Mesenchymal stem cell (in vitro differentiated cells and primary cell): Measurements from ENCODE around the gene PPP1R14B.

Experiments
- DNase-seq: peaks from one replicate; pipeline ENCODE4 v3.0.0-alpha.2; 2013
- H2AFZ ChIP-seq: one replicate; pipeline ENCODE4 v1.6.1; 2013; ENCODE audit warnings: low read depth, mild to moderate bottlenecking, control low read depth, inconsistent platforms, low read length, moderate library complexity
- H2AK5ac ChIP-seq: 2 replicates; pipeline ENCODE4 v1.6.1; 2013; ENCODE audit warnings: low read length, moderate library complexity, mild to moderate bottlenecking, inconsistent platforms; ENCODE audit not compliant: severe bottlenecking
- H2BK120ac ChIP-seq: one replicate; pipeline ENCODE4 v1.6.1; 2013; ENCODE audit warnings: low read depth, mild to moderate bottlenecking, inconsistent platforms, low read length, moderate library complexity
- H2BK12ac ChIP-seq, 2 experiments: one replicate each; pipeline ENCODE4 v1.6.1; 2013; ENCODE audit warnings: inconsistent platforms in 2 of 2, low read length in 2 of 2, mild to moderate bottlenecking in 2 of 2, moderate library complexity in 2 of 2, control low read depth in 1 of 2
- H2BK15ac ChIP-seq: one replicate; pipeline ENCODE4 v1.6.1; 2013; ENCODE audit warnings: mild to moderate bottlenecking, low read depth, inconsistent platforms; ENCODE audit not compliant: poor library complexity, severe bottlenecking
- H2BK5ac ChIP-seq: 2 replicates; pipeline ENCODE4 v1.6.1; 2013; ENCODE audit warnings: low read depth, mild to moderate bottlenecking, low read length, control low read depth, inconsistent platforms; ENCODE audit not compliant: poor library complexity, severe bottlenecking
- H3K14ac ChIP-seq, 2 experiments: one replicate each; pipeline ENCODE4 v1.6.1; 2013; ENCODE audit warnings: inconsistent platforms in 2 of 2, low read length in 2 of 2, control low read depth in 1 of 2, mild to moderate bottlenecking in 1 of 2, moderate library complexity in 1 of 2
- H3K18ac ChIP-seq, 2 experiments: one replicate each; pipeline ENCODE4 v1.6.1; 2013; ENCODE audit warnings: inconsistent platforms in 2 of 2, low read length in 2 of 2, control low read depth in 1 of 2, low read depth in 1 of 2, mild to moderate bottlenecking in 1 of 2
- H3K23ac ChIP-seq, 2 experiments: one replicate each; pipeline ENCODE4 v1.6.1; 2013; ENCODE audit warnings: inconsistent platforms in 2 of 2, low read length in 2 of 2, mild to moderate bottlenecking in 2 of 2, moderate library complexity in 2 of 2, control low read depth in 1 of 2
- H3K27ac ChIP-seq: 2 replicates; pipeline ENCODE4 v1.5.1; 2013; ENCODE audit warnings: mild to moderate bottlenecking, moderate library complexity, low read length, control low read depth, inconsistent platforms; ENCODE audit not compliant: poor library complexity, severe bottlenecking
- H3K27me3 ChIP-seq, 2 experiments: 2 replicates each; pipeline versions ENCODE4 v1.6.1 to v1.7.0; 2013; ENCODE audit warnings: low read length in 2 of 2, mild to moderate bottlenecking in 2 of 2, moderate library complexity in 2 of 2, control low read depth in 1 of 2, inconsistent platforms in 1 of 2; ENCODE audit not compliant: control insufficient read depth in 1 of 2, insufficient read depth in 1 of 2
- H3K36me3 ChIP-seq, 2 experiments: 2 replicates each; pipeline versions ENCODE4 v1.6.1 to v1.7.0; 2013; ENCODE audit warnings: low read length in 2 of 2, control low read depth in 1 of 2, inconsistent platforms in 1 of 2, low read depth in 1 of 2, mild to moderate bottlenecking in 1 of 2; ENCODE audit not compliant: insufficient read depth in 2 of 2, control insufficient read depth in 1 of 2
- H3K4ac ChIP-seq, 2 experiments: one replicate each; pipeline ENCODE4 v1.6.1; 2013; ENCODE audit warnings: inconsistent platforms in 2 of 2, low read length in 2 of 2, mild to moderate bottlenecking in 2 of 2, moderate library complexity in 2 of 2, control low read depth in 1 of 2, low read depth in 1 of 2
- H3K4me1 ChIP-seq: 2 replicates; pipeline ENCODE4 v1.6.1; 2013; ENCODE audit warnings: low read depth, low read length, control low read depth; ENCODE audit not compliant: control insufficient read depth, insufficient read depth
- H3K4me2 ChIP-seq: 2 replicates; pipeline ENCODE4 v1.6.1; 2013; ENCODE audit warnings: low read length, mild to moderate bottlenecking, inconsistent platforms; ENCODE audit not compliant: poor library complexity, severe bottlenecking
- H3K4me3 ChIP-seq, 2 experiments: 2 replicates each; pipeline versions ENCODE4 v1.5.1 to v1.7.0; 2013; ENCODE audit warnings: low read length in 2 of 2, mild to moderate bottlenecking in 2 of 2, control low read depth in 1 of 2, low read depth in 1 of 2; ENCODE audit not compliant: insufficient read depth in 1 of 2
- H3K79me1 ChIP-seq: replicated peaks from 2 replicates; pipeline ENCODE4 v1.6.1; 2013; ENCODE audit warnings: mild to moderate bottlenecking, control low read depth, low read length, inconsistent platforms; ENCODE audit not compliant: poor library complexity, severe bottlenecking
- H3K9ac ChIP-seq: 2 replicates; pipeline ENCODE4 v1.7.0; 2013; ENCODE audit warnings: mild to moderate bottlenecking, low read length, moderate library complexity
- H3K9me3 ChIP-seq: 2 replicates; pipeline ENCODE4 v1.7.0; 2013; ENCODE audit warnings: mild to moderate bottlenecking, low read length; ENCODE audit not compliant: control insufficient read depth
- H4K8ac ChIP-seq: one replicate; pipeline ENCODE4 v1.6.1; 2013; ENCODE audit warnings: inconsistent platforms, mild to moderate bottlenecking, low read length, moderate library complexity
- H4K91ac ChIP-seq: one replicate; pipeline ENCODE4 v1.6.1; 2013; ENCODE audit warnings: mild to moderate bottlenecking, low read length, inconsistent platforms
- WGBS: methylation state at CpG from one replicate; pipeline ENCODE4 v1.1.7; 2013; ENCODE audit warnings: mixed read lengths; 5-methylcytosine and 5-hydroxymethylcytosine counted together

Gene PPP1R14B

GRCh38 chr11:64204080-64204440, 42.7 kb downstream of the PPP1R14B start:
- no peak overlapping the region for H2BK5ac ChIP-seq
- no peak overlapping the region for H3K4me3 ChIP-seq
- H3K4ac ChIP-seq = no peak overlapping the region
- no peak overlapping the region for H3K23ac ChIP-seq
- H3K4me2 ChIP-seq = no peak overlapping the region
- peaks cover 14% of the 10 kb centered on the region for H3K79me1 ChIP-seq
- H3K27ac ChIP-seq = no peak overlapping the region
- H2BK120ac ChIP-seq = peak overlapping the region; percentile 23
- peaks cover 64 to 73% of the 10 kb centered on the region in 2 experiments for H3K36me3 ChIP-seq
- H3K27me3 ChIP-seq = no peaks in the 10 kb centered on the region
- H3K14ac ChIP-seq = no peak overlapping the region
- no peaks in the 10 kb centered on the region for H3K9me3 ChIP-seq
- no peak overlapping the region for H3K9ac ChIP-seq
- H2AFZ ChIP-seq = no peak overlapping the region
- 96% methylated on average over 16 of the region's 16 CpGs for WGBS
- peaks cover 31% of the 10 kb centered on the region for H3K4me1 ChIP-seq
- H4K8ac ChIP-seq = no peak overlapping the region
- DNase-seq = no peak
- no peak overlapping the region for H2AK5ac ChIP-seq
- H4K91ac ChIP-seq = no peak overlapping the region
- no peak overlapping the region for H2BK15ac ChIP-seq
- H2BK12ac ChIP-seq = no peak overlapping the region
- no peak overlapping the region for H3K18ac ChIP-seq

DNA sequence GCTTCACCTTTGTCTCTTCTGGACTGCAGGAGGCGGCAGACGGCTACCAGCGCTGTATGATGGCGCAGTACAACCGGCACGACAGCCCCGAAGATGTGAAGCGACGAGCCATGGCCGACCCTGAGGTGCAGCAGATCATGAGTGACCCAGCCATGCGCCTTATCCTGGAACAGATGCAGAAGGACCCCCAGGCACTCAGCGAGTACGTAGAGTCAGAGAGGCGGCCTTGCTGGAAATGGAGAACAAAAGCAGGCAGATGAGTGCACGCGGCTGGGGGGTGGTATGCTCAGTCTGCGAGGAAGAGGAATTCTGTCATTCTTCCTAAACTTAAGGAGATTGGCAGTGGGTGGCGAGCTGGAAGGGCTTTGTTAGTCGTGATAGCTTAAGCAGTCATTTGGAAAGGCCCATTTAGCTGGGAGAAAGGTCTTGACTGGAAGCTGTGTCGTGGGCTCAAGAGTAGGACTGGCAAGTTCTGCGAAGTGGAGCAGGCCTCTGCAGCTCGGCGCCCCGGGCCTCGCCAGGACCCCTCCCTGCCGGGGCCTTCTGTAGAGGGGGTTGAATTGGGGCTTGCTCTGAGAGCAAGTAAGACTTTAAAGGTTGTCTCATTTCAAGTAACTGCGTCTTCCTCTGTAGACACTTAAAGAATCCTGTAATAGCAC, 43.2 kb downstream of the PPP1R14B start:
- H3K23ac ChIP-seq = no peak overlapping the region
- no peak overlapping the region for H2BK5ac ChIP-seq
- H3K9me3 ChIP-seq = no peaks in the 10 kb centered on the region
- H3K4me1 ChIP-seq = peaks cover 29% of the 10 kb centered on the region
- no peak overlapping the region for H2BK12ac ChIP-seq
- no peak overlapping the region for H2AFZ ChIP-seq
- H4K8ac ChIP-seq = no peak overlapping the region
- H3K4me2 ChIP-seq = no peak overlapping the region
- H3K4me3 ChIP-seq = no peak overlapping the region
- H4K91ac ChIP-seq = no peak overlapping the region
- no peaks in the 10 kb centered on the region for H3K27me3 ChIP-seq
- no peak overlapping the region for H2AK5ac ChIP-seq
- WGBS = 97% methylated on average over 21 of the region's 27 CpGs
- no peak overlapping the region for H3K14ac ChIP-seq
- no peak overlapping the region for H2BK120ac ChIP-seq
- no peak overlapping the region for H2BK15ac ChIP-seq
- no peak for DNase-seq
- no peak overlapping the region for H3K4ac ChIP-seq
- H3K9ac ChIP-seq = no peak overlapping the region
- H3K18ac ChIP-seq = no peak overlapping the region
- peaks cover 14% of the 10 kb centered on the region for H3K79me1 ChIP-seq
- H3K36me3 ChIP-seq = peaks cover 67 to 71% of the 10 kb centered on the region in 2 experiments
- no peak overlapping the region for H3K27ac ChIP-seq

GRCh38 chr11:64202992-64203391, 43.8 kb downstream of the PPP1R14B start:
- Histone ChIP-seq H2BK15ac (no peak overlapping the region), H2AFZ (no peak overlapping the region), H3K14ac (no peak overlapping the region), H3K4me3 (no peak overlapping the region), H3K27ac (no peak overlapping the region), H4K8ac (no peak overlapping the region), H3K9ac (no peak overlapping the region), H2AK5ac (no peak overlapping the region), H2BK120ac (no peak overlapping the region), H3K79me1 (peaks cover 19% of the 10 kb centered on the region), H3K36me3 (peaks cover 73% of the 10 kb centered on the region in 2 experiments), H3K4me2 (no peak overlapping the region), H2BK5ac (no peak overlapping the region), H3K27me3 (no peaks in the 10 kb centered on the region), H3K23ac (no peak overlapping the region), H3K4me1 (peaks cover 24% of the 10 kb centered on the region), H3K4ac (no peak overlapping the region), H2BK12ac (no peak overlapping the region), H3K9me3 (no peaks in the 10 kb centered on the region), H4K91ac (no peak overlapping the region), H3K18ac (no peak overlapping the region)
- WGBS = 96% methylated on average over 9 of the region's 9 CpGs
- no peak for DNase-seq

DNA sequence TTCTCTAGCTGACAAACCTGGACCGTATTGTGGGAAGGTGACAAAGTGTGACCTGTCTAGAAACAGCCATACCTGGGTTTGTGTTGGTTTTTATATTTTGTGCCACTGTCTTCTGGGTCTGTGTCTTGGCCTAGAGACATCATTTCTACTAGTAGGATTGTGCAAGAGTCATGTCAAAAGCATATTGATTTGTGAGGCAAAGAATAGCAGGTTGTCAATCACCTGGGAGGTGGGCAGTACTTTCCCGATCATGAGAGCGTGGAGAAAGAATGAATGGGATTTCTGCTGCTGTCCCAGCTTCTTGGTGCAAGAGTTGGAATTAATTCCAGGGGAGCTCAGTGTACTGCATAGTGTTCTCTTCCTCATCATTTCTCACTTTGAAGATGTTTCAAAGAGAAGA, 45.2 kb downstream of the PPP1R14B start:
- Histone ChIP-seq H2AFZ (no peak overlapping the region), H2BK12ac (no peak overlapping the region), H3K4me1 (peaks cover 9% of the 10 kb centered on the region), H3K14ac (no peak overlapping the region), H3K18ac (no peak overlapping the region), H2BK15ac (no peak overlapping the region), H3K23ac (no peak overlapping the region), H3K4me2 (no peak overlapping the region), H3K9ac (no peak overlapping the region), H3K79me1 (peaks cover 14% of the 10 kb centered on the region), H2BK120ac (no peak overlapping the region), H4K91ac (no peak overlapping the region), H2AK5ac (no peak overlapping the region), H3K9me3 (no peaks in the 10 kb centered on the region), H3K4ac (no peak overlapping the region), H3K27ac (no peak overlapping the region), H3K27me3 (no peaks in the 10 kb centered on the region), H3K4me3 (no peak overlapping the region), H2BK5ac (no peak overlapping the region), H3K36me3 (peaks cover 76 to 84% of the 10 kb centered on the region in 2 experiments), H4K8ac (no peak overlapping the region)
- 92% methylated on average over 3 of the region's 3 CpGs for WGBS
- no peak for DNase-seq
